HG03064 (cell line): ENCODE measurements around the gene NPIPB6.

Experiments
- ATAC-seq: cut with Tn5 transposase; IDR thresholded peaks from one replicate; pipeline ENCODE4 v1.9.1; 2021; ENCODE audit warnings: low read depth; ENCODE audit not compliant: unreplicated experiment

NPIPB6 gene

GRCh38 chr16:28300327-28300726 is 63.0 kb downstream of the NPIPB6 start:
- ATAC-seq = no peak

GRCh38 chr16:28298511-28298878 is 64.8 kb downstream of the NPIPB6 start:
- ATAC-seq = no peak

GRCh38 chr16:28297784-28298510 is 65.4 kb downstream of the NPIPB6 start:
- ATAC-seq = no peak

GRCh38 chr16:28297308-28297707 is 66.0 kb downstream of the NPIPB6 start:
- no peak for ATAC-seq

- no peak for ATAC-seq
These were observed 68.0 kb downstream of the NPIPB6 start for GRCh38 chr16:28295276-28295675.

- ATAC-seq = no peak
These were observed 69.1 kb downstream of the NPIPB6 start for GRCh38 chr16:28294201-28294600.

GRCh38 chr16:28293601-28293960 is 69.7 kb downstream of the NPIPB6 start:
- no peak for ATAC-seq

- no peak for ATAC-seq
These were observed 70.3 kb downstream of the NPIPB6 start for GRCh38 chr16:28292731-28293600.
